ENCODE data around the gene MMP28.

The MMP28 gene

DNA sequence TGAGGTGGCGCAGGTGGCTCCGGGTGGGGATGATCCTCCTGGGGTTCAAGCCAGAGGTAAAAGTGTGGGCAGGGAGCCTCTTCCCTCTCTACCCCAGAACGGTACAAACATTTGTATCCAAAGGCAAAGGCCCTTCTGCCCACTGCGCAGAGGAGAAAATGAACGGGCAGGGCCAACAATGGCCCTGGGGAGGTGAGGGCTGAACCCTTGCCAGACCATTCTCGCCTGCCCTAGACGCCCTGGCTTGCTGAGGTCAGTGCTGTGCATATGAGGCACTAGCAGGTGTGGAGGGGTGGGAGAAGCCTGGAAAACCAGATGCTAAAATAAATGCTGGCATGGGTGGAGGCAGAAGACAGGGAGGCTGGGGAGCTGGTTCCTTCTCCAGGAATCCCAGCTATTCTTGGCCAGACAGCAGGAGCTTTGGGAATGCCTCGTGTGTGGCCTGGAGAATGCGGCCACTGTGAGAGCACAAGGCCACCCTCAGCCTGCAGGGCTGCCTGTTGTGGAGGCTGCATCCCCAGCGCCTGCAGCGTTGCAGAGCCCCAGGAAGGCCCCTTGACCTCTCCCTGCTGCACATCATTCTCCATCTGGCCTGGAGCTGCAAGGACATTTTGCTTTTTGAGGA, 30.2 kb downstream of the MMP28 start:
- DNase-seq (ENCODE audit: low spot score), result no peak

GRCh38 chr17:35764123-35764991, 31.1 kb downstream of the MMP28 start:
- H3K4me3 ChIP-seq (ENCODE audit: low read length in 2 of 2), result peak overlapping the region; percentile 53 to 79
- no peak overlapping the region for H4K91ac ChIP-seq (ENCODE audit: low read depth, low read length, poor library complexity)
- WGBS, 2 donors (ENCODE audit: extremely low coverage in 2 of 2, insufficient read length in 2 of 2, insufficient replicate concordance in 1 of 2), result no CpG with 5 or more reads among the region's 75 CpGs

More for the DNA sequence above, 30.2 kb downstream of the MMP28 start:
- peak overlapping the region; percentile 75 for H3K27ac ChIP-seq (replicated peaks; ENCODE audit: low read length)
- no CpG with 5 or more reads among the region's 11 CpGs for WGBS, 2 donors (ENCODE audit: extremely low coverage in 2 of 2, insufficient read length in 2 of 2, insufficient replicate concordance in 1 of 2)
- peak overlapping the region; percentile 83 for H3K14ac ChIP-seq (ENCODE audit: low read length)
- H3K18ac ChIP-seq (ENCODE audit: low read length), result peak overlapping the region; percentile 4
- no peak overlapping the region for H2BK5ac ChIP-seq (ENCODE audit: low read length)
- no peak overlapping the region for H3K23ac ChIP-seq (ENCODE audit: low read depth, low read length, poor library complexity)
- H2BK120ac ChIP-seq (ENCODE audit: low read depth, low read length), result peak overlapping the region; percentile 96
- no peak overlapping the region for H4K8ac ChIP-seq (ENCODE audit: low read depth, low read length)
- H3K4me2 ChIP-seq (ENCODE audit: insufficient read depth, low read length, poor library complexity, severe bottlenecking), result no peak overlapping the region
- H3K36me3 ChIP-seq (replicated peaks in 1 of 2; ENCODE audit: control insufficient read depth in 2 of 2, insufficient read depth in 2 of 2, low read length in 2 of 2), result no peaks in the 10 kb centered on the region
- H2BK12ac ChIP-seq (ENCODE audit: low read length), result peak overlapping the region; percentile 93
- no peaks in the 10 kb centered on the region for H3K9me3 ChIP-seq (replicated peaks in 1 of 2; ENCODE audit: control insufficient read depth in 2 of 2, insufficient read depth in 1 of 2, low read depth in 1 of 2, low read length in 2 of 2)
- no peak overlapping the region for H3K4me3 ChIP-seq (ENCODE audit: low read length in 2 of 2)
- H3K79me1 ChIP-seq (ENCODE audit: low read depth, low read length), result peaks cover under 1% of the 10 kb centered on the region
- H2BK15ac ChIP-seq (ENCODE audit: low read length), result peak overlapping the region; percentile 97
- H3K27me3 ChIP-seq (ENCODE audit: control insufficient read depth in 3 of 3, insufficient read depth in 3 of 3, low read depth in 1 of 3, low read length in 3 of 3), result no peaks in the 10 kb centered on the region
- H4K91ac ChIP-seq (ENCODE audit: low read depth, low read length, poor library complexity), result peak overlapping the region; percentile 95
- H3K4me1 ChIP-seq (ENCODE audit: control insufficient read depth in 2 of 2, insufficient read depth in 1 of 2, low read depth in 1 of 2, low read length in 2 of 2), result peaks cover 16 to 17% of the 10 kb centered on the region in 2 donors
- peak overlapping the region; percentile 7 for H2AK5ac ChIP-seq (ENCODE audit: low read depth, low read length)
- H3K4ac ChIP-seq (ENCODE audit: low read length), result no peak overlapping the region
- peak overlapping the region; percentile 47 for H3K9ac ChIP-seq (ENCODE audit: low read depth, low read length, poor library complexity)
- H2AFZ ChIP-seq (ENCODE audit: low read length), result peak overlapping the region; percentile 98

GRCh38 chr17:35763767-35764122, 31.7 kb downstream of the MMP28 start:
- Histone ChIP-seq H3K4me1 (ENCODE audit: control insufficient read depth in 2 of 2, insufficient read depth in 1 of 2, low read depth in 1 of 2, low read length in 2 of 2) (peaks cover 16 to 17% of the 10 kb centered on the region in 2 donors), H4K8ac (ENCODE audit: low read depth, low read length) (no peak overlapping the region), H2BK120ac (ENCODE audit: low read depth, low read length) (no peak overlapping the region), H3K4ac (ENCODE audit: low read length) (no peak overlapping the region), H4K91ac (ENCODE audit: low read depth, low read length, poor library complexity) (no peak overlapping the region), H3K18ac (ENCODE audit: low read length) (peak overlapping the region; percentile 15), H2BK15ac (ENCODE audit: low read length) (no peak overlapping the region), H3K4me3 (ENCODE audit: low read length in 2 of 2) (peak overlapping the region; percentile 11 to 53), H2BK12ac (ENCODE audit: low read length) (no peak overlapping the region), H3K14ac (ENCODE audit: low read length) (no peak overlapping the region), H3K27me3 (ENCODE audit: control insufficient read depth in 3 of 3, insufficient read depth in 3 of 3, low read depth in 1 of 3, low read length in 3 of 3) (no peaks in the 10 kb centered on the region), H3K9me3 (replicated peaks in 1 of 2; ENCODE audit: control insufficient read depth in 2 of 2, insufficient read depth in 1 of 2, low read depth in 1 of 2, low read length in 2 of 2) (no peaks in the 10 kb centered on the region), H3K36me3 (replicated peaks in 1 of 2; ENCODE audit: control insufficient read depth in 2 of 2, insufficient read depth in 2 of 2, low read length in 2 of 2) (no peaks in the 10 kb centered on the region), H2AFZ (ENCODE audit: low read length) (peak overlapping the region; percentile 98), H3K27ac (replicated peaks; ENCODE audit: low read length) (no peak overlapping the region), H2AK5ac (ENCODE audit: low read depth, low read length) (no peak overlapping the region), H2BK5ac (ENCODE audit: low read length) (no peak overlapping the region), H3K4me2 (ENCODE audit: insufficient read depth, low read length, poor library complexity, severe bottlenecking) (peak overlapping the region; percentile 43), H3K23ac (ENCODE audit: low read depth, low read length, poor library complexity) (peak overlapping the region; percentile 17), H3K9ac (ENCODE audit: low read depth, low read length, poor library complexity) (no peak overlapping the region), H3K79me1 (ENCODE audit: low read depth, low read length) (no peaks in the 10 kb centered on the region)
- DNase-seq (ENCODE audit: low spot score), result no peak
- no CpG with 5 or more reads among the region's 17 CpGs for WGBS, 2 donors (ENCODE audit: extremely low coverage in 2 of 2, insufficient read length in 2 of 2, insufficient replicate concordance in 1 of 2)

More at GRCh38 chr17:35764123-35764991, 31.1 kb downstream of the MMP28 start:
- H2BK12ac ChIP-seq (ENCODE audit: low read length), result no peak overlapping the region
- DNase-seq (ENCODE audit: low spot score), result peak; percentile 92
- no peaks in the 10 kb centered on the region for H3K79me1 ChIP-seq (ENCODE audit: low read depth, low read length)
- peak overlapping the region; percentile 98 for H2AFZ ChIP-seq (ENCODE audit: low read length)
- H3K4me2 ChIP-seq (ENCODE audit: insufficient read depth, low read length, poor library complexity, severe bottlenecking), result peak overlapping the region; percentile 88
- peaks cover 16 to 17% of the 10 kb centered on the region in 2 donors for H3K4me1 ChIP-seq (ENCODE audit: control insufficient read depth in 2 of 2, insufficient read depth in 1 of 2, low read depth in 1 of 2, low read length in 2 of 2)
- peak overlapping the region; percentile 56 for H2BK15ac ChIP-seq (ENCODE audit: low read length)
- no peak overlapping the region for H2BK5ac ChIP-seq (ENCODE audit: low read length)
- peak overlapping the region; percentile 88 for H3K18ac ChIP-seq (ENCODE audit: low read length)
- H4K8ac ChIP-seq (ENCODE audit: low read depth, low read length), result no peak overlapping the region
- no peaks in the 10 kb centered on the region for H3K27me3 ChIP-seq (ENCODE audit: control insufficient read depth in 3 of 3, insufficient read depth in 3 of 3, low read depth in 1 of 3, low read length in 3 of 3)
- peak overlapping the region; percentile 39 for H3K4ac ChIP-seq (ENCODE audit: low read length)
- H3K36me3 ChIP-seq (replicated peaks in 1 of 2; ENCODE audit: control insufficient read depth in 2 of 2, insufficient read depth in 2 of 2, low read length in 2 of 2), result no peaks in the 10 kb centered on the region
- H3K14ac ChIP-seq (ENCODE audit: low read length), result no peak overlapping the region
- H3K27ac ChIP-seq (replicated peaks; ENCODE audit: low read length), result peak overlapping the region; percentile 43
- H2AK5ac ChIP-seq (ENCODE audit: low read depth, low read length), result no peak overlapping the region
- no peak overlapping the region for H2BK120ac ChIP-seq (ENCODE audit: low read depth, low read length)
- H3K23ac ChIP-seq (ENCODE audit: low read depth, low read length, poor library complexity), result peak overlapping the region; percentile 21
- no peaks in the 10 kb centered on the region for H3K9me3 ChIP-seq (replicated peaks in 1 of 2; ENCODE audit: control insufficient read depth in 2 of 2, insufficient read depth in 1 of 2, low read depth in 1 of 2, low read length in 2 of 2)
- peak overlapping the region; percentile 61 for H3K9ac ChIP-seq (ENCODE audit: low read depth, low read length, poor library complexity)

DNA sequence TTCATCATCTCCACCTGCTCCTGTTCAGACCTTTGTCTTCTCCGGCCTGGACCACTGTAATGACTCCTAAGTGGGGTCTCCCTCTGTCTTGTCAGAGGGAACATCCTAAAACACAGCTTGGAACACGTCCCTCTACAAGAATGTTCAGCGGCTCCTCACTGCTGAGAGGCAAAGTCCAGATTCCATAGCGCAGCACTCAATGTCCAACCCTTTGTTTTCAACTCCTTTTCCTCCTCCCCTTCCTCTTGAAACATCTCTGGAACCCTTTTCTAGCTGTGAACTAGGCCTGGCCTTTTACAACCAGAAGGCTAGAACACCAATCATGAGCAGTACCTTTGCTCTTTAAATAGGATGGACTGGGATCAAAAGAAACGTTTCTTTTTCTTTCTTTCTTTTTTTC, 33.8 kb downstream of the MMP28 start:
- no peak for DNase-seq (ENCODE audit: low spot score)
- no peaks in the 10 kb centered on the region for H3K27me3 ChIP-seq (ENCODE audit: control insufficient read depth in 3 of 3, insufficient read depth in 3 of 3, low read depth in 1 of 3, low read length in 3 of 3)
- H3K4me2 ChIP-seq (ENCODE audit: insufficient read depth, low read length, poor library complexity, severe bottlenecking), result no peak overlapping the region
- no CpG with 5 or more reads among the region's 5 CpGs for WGBS, 2 donors (ENCODE audit: extremely low coverage in 2 of 2, insufficient read length in 2 of 2, insufficient replicate concordance in 1 of 2)
- no peak overlapping the region for H3K23ac ChIP-seq (ENCODE audit: low read depth, low read length, poor library complexity)
- H4K8ac ChIP-seq (ENCODE audit: low read depth, low read length), result no peak overlapping the region
- H2BK15ac ChIP-seq (ENCODE audit: low read length), result no peak overlapping the region
- no peak overlapping the region for H2BK5ac ChIP-seq (ENCODE audit: low read length)
- no peaks in the 10 kb centered on the region for H3K36me3 ChIP-seq (replicated peaks in 1 of 2; ENCODE audit: control insufficient read depth in 2 of 2, insufficient read depth in 2 of 2, low read length in 2 of 2)
- no peak overlapping the region for H4K91ac ChIP-seq (ENCODE audit: low read depth, low read length, poor library complexity)
- no peak overlapping the region for H2AK5ac ChIP-seq (ENCODE audit: low read depth, low read length)
- H2BK12ac ChIP-seq (ENCODE audit: low read length), result no peak overlapping the region
- H3K9ac ChIP-seq (ENCODE audit: low read depth, low read length, poor library complexity), result no peak overlapping the region
- no peak overlapping the region for H3K27ac ChIP-seq (replicated peaks; ENCODE audit: low read length)
- H3K4me1 ChIP-seq (ENCODE audit: control insufficient read depth in 2 of 2, insufficient read depth in 1 of 2, low read depth in 1 of 2, low read length in 2 of 2), result peaks cover 16 to 17% of the 10 kb centered on the region in 2 donors
- H3K9me3 ChIP-seq (replicated peaks in 1 of 2; ENCODE audit: control insufficient read depth in 2 of 2, insufficient read depth in 1 of 2, low read depth in 1 of 2, low read length in 2 of 2), result no peaks in the 10 kb centered on the region
- no peak overlapping the region for H3K4me3 ChIP-seq (ENCODE audit: low read length in 2 of 2)
- no peak overlapping the region for H2AFZ ChIP-seq (ENCODE audit: low read length)
- no peak overlapping the region for H3K14ac ChIP-seq (ENCODE audit: low read length)
- H3K4ac ChIP-seq (ENCODE audit: low read length), result no peak overlapping the region
- no peak overlapping the region for H2BK120ac ChIP-seq (ENCODE audit: low read depth, low read length)
- no peaks in the 10 kb centered on the region for H3K79me1 ChIP-seq (ENCODE audit: low read depth, low read length)
- H3K18ac ChIP-seq (ENCODE audit: low read length), result no peak overlapping the region

All from neuronal stem cell (in vitro differentiated cells).